Sigmoid colon (tissue), 4 donors: ENCODE measurements around the gene MCFD2.

Experiments
- CTCF ChIP-seq, 4 experiments: fragments of 450-650 bp in 3 of 4; fragments of 200-600 bp in 1 of 4; IDR thresholded peaks; one replicate each; pipeline ENCODE4 v1.5.1; 2016 to 2019; ENCODE audit warnings: antibody characterized with exemption in 4 of 4, mild to moderate bottlenecking in 3 of 4, moderate library complexity in 2 of 4
- EP300 ChIP-seq, 4 donors: sonication (generic); formaldehyde crosslinking; IDR thresholded peaks; one replicate each; pipeline ENCODE4 v1.6.1; 2017; ENCODE audit warnings: antibody characterized with exemption in 4 of 4
- POLR2A ChIP-seq, 2 donors: fragments of 450-650 bp; IDR thresholded peaks; one replicate each; pipeline ENCODE4 v1.6.1; 2016; ENCODE audit warnings: antibody characterized with exemption in 2 of 2, mild to moderate bottlenecking in 2 of 2, moderate library complexity in 2 of 2

DNA sequence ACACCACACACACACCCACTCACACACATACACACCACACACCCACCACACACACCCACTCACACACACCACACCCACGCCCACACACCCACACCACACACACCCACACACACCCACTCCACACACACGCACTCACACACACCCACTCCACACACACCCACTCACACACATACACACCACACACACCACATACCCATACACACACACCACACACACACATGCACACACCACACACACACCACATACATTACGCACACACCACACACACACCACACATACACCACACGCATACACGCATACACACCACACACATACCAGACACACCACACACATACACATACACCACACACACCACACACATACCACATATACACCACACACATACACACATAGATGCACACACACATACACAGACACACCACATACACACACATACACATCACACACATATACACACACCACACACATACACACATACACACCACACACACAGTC lies 37.9 kb downstream of the MCFD2 start:
- TF ChIP-seq CTCF (IDR thresholded peaks at IDR 0.05) = no peak
- TF ChIP-seq POLR2A (IDR thresholded peaks at IDR 0.05) = no peak
- no peak for TF ChIP-seq EP300 (IDR thresholded peaks at IDR 0.05)
